Mammary epithelial cell (primary cell): ENCODE results near the gene CATSPER3.

Source experiments
- CTCF ChIP-seq, 2 donors: IDR thresholded peaks in 1 of 2; conservative IDR thresholded peaks in 1 of 2; 2 replicates each; pipeline ENCODE4 v1.5.1; 2011 to 2012; ENCODE audit warnings: inconsistent platforms in 2 of 2, low read length in 2 of 2, mild to moderate bottlenecking in 2 of 2, control low read depth in 1 of 2, low read depth in 1 of 2; ENCODE audit not compliant: insufficient read depth in 1 of 2; ENCODE audit errors: extremely low read depth in 1 of 2
- EZH2 ChIP-seq: IDR thresholded peaks from 2 replicates; pipeline ENCODE4 v1.6.1; 2012; ENCODE audit warnings: low read length, inconsistent platforms, borderline replicate concordance

- TF ChIP-seq CTCF (conservative IDR thresholded peaks at IDR 0.05 in 1 of 2, IDR thresholded peaks at IDR 0.05 in 1 of 2; ENCODE audit: extremely low read depth in 1 of 2, insufficient read depth in 1 of 2, low read depth in 1 of 2, low read length in 2 of 2) (no peak), EZH2 (no peak)
Measured at GRCh38 chr5:134975843-134976242, 8.1 kb downstream of the CATSPER3 start.
